Activated B cell treated with CpG ODN at 0.5 μM for 24 hours (primary cell): ENCODE results near the gene PIGW. TPM values are rescaled to one million over a fixed set of nuclear protein-coding genes. Genes with fewer than 3 reads are reported as not detected.

Experiments used
- ATAC-seq: fragments of 200-7000 bp; cut with Tn5 transposase; one replicate; pipeline ENCODE4 v1.10.0; 2021; ENCODE audit warnings: low read depth, mild to moderate bottlenecking, moderate library complexity
- CTCF ChIA-PET: fragments of 350-600 bp; sonication (Branson Sonifier 250); formaldehyde crosslinking; loops from one replicate; lab custom pipeline; 2021; ENCODE audit warnings: antibody characterized with exemption; lab: Charles Lee
- POLR2A ChIA-PET: fragments of 350-600 bp; sonication (Branson Sonifier 250); formaldehyde crosslinking; loops from one replicate; lab custom pipeline; 2021; ENCODE audit warnings: antibody characterized with exemption; lab: Charles Lee
- DNase-seq: peaks from one replicate; pipeline ENCODE4 v3.0.0; 2022
- H3K27ac Mint-ChIP-seq: one replicate; pipeline ENCODE4 v1.8.0; 2020; ENCODE audit warnings: mixed read lengths
- H3K27me3 Mint-ChIP-seq: one replicate; pipeline ENCODE4 v1.8.0; 2021; ENCODE audit warnings: mixed read lengths
- H3K36me3 Mint-ChIP-seq: one replicate; pipeline ENCODE4 v1.8.0; 2021; ENCODE audit warnings: low read depth, mixed read lengths
- H3K4me1 Mint-ChIP-seq: one replicate; pipeline ENCODE4 v1.8.0; 2021; ENCODE audit warnings: mixed read lengths
- H3K4me3 Mint-ChIP-seq: one replicate; pipeline ENCODE4 v1.8.0; 2020; ENCODE audit warnings: mild to moderate bottlenecking, mixed read lengths
- H3K9me3 Mint-ChIP-seq: one replicate; pipeline ENCODE4 v1.8.0; 2020; ENCODE audit warnings: mixed read lengths
- CTCF ChIP-seq: fragments of 200-600 bp; IDR thresholded peaks from one replicate; pipeline ENCODE4 v1.8.0; 2022; ENCODE audit warnings: antibody characterized with exemption, mild to moderate bottlenecking
- intact Hi-C: fragments of 100-400 bp; cut with micrococcal nuclease; formaldehyde crosslinking; loops from one replicate; pipeline ENCODE4 v1.15.1; 2024
- total RNA-seq: library from RNA; stranded (reverse); gene quantifications from 2 replicates; pipeline ENCODE4 v1.2.3, GENCODE V29; 2022

Gene PIGW
- total RNA-seq, 1 donor from 2014 or later, result 20.7 TPM

GRCh38 chr17:36515837-36516236 lies 18.9 kb upstream of the PIGW start:
- peaks cover 13% of the 10 kb centered on the region for H3K4me1 Mint-ChIP-seq
- peaks cover 42% of the 10 kb centered on the region for H3K36me3 Mint-ChIP-seq
- no peak for TF ChIP-seq CTCF
- intact Hi-C loops, result no loop called here
- no peak overlapping the region for H3K4me3 Mint-ChIP-seq
- H3K27ac Mint-ChIP-seq, result no peak overlapping the region
- ATAC-seq, result no peak
- H3K27me3 Mint-ChIP-seq, result no peaks in the 10 kb centered on the region
- CTCF ChIA-PET, result interaction anchor here (1.1 kb wide), 1 partner anchor 26 kb away, joined by 3 read pairs; no protein-coding TSS in a partner anchor
- POLR2A ChIA-PET, result no interaction called here
- DNase-seq, result no peak
- H3K9me3 Mint-ChIP-seq, result no peaks in the 10 kb centered on the region

DNA sequence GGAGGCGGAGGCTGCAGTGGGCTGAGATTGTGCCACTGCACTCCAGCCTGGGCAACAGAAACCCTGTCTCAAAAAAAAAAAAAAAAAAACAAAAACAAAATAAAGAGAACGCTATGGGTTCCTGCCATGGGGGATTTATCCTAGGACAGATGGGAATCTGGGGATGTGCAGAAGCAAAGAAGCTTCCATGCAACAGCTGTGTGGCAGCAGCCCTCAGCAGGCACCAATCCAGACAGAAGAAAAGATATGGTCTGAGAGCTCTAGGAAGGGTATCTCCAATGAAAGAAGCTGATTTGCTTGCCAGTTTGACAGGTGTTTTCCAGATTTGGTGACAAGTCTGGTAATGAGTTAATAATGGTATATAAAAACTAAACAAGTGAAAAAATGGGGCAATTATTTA lies 11.7 kb upstream of the PIGW start:
- Mint-ChIP-seq H3K27me3 (no peaks in the 10 kb centered on the region), H3K36me3 (peaks cover 59% of the 10 kb centered on the region), H3K9me3 (no peaks in the 10 kb centered on the region), H3K4me1 (peaks cover 13% of the 10 kb centered on the region), H3K27ac (no peak overlapping the region), H3K4me3 (no peak overlapping the region)
- TF ChIP-seq CTCF, result no peak
- no peak for DNase-seq
- ChIA-PET CTCF (interaction anchor here (0.6 kb wide), 1 partner anchor 62 kb away, joined by 3 read pairs; no protein-coding TSS in a partner anchor), POLR2A (no interaction called here)
- intact Hi-C loops, result no loop called here
- ATAC-seq, result no peak

DNA sequence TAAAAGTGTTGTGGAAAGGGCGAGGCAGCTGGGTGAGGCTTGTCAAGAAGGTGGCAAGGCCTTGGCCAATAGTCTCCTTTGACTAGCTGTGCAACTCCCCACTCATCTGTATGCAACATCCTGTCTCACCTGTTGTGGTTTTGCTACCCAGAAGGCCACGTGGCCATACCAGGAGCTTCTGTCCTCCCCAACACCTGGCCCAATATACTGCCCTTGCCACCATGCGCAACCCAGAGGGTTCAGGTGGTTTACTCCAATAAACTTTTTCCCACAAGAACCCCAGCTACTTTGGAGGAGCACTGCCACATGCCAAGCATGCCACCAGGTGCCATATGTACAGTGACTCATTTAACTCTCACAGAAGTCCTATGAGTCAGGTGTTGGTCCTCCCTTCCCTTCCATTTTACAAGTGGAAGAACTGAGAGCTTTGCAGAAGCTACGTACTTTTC lies 10.3 kb upstream of the PIGW start:
- DNase-seq (no peak), ATAC-seq (no peak)
- intact Hi-C loops, result no loop called here
- H3K27me3 Mint-ChIP-seq, result no peaks in the 10 kb centered on the region
- H3K36me3 Mint-ChIP-seq, result peaks cover 59% of the 10 kb centered on the region
- H3K9me3 Mint-ChIP-seq, result no peaks in the 10 kb centered on the region
- no peak overlapping the region for H3K4me3 Mint-ChIP-seq
- H3K27ac Mint-ChIP-seq, result no peak overlapping the region
- H3K4me1 Mint-ChIP-seq, result peaks cover 2% of the 10 kb centered on the region
- POLR2A ChIA-PET, result interaction anchor here (0.6 to 1.4 kb wide), 2 partner anchors 10 to 34 kb away, joined by 6 to 10 read pairs; partner anchors contain the start of genes MYO19 and PIGW
- CTCF ChIA-PET, result interaction anchor here (1.2 kb wide), 1 partner anchor 10 kb away, joined by 5 read pairs; the partner anchor contains the start of genes MYO19 and PIGW
- TF ChIP-seq CTCF, result no peak

- Mint-ChIP-seq H3K36me3 (peaks cover 57% of the 10 kb centered on the region), H3K27me3 (no peaks in the 10 kb centered on the region), H3K9me3 (no peaks in the 10 kb centered on the region), H3K4me1 (no peaks in the 10 kb centered on the region), H3K4me3 (no peak overlapping the region), H3K27ac (no peak overlapping the region)
- POLR2A ChIA-PET, result no interaction called here
- DNase-seq (no peak), ATAC-seq (no peak)
- TF ChIP-seq CTCF, result no peak
- intact Hi-C loops, result no loop called here
- CTCF ChIA-PET, result no interaction called here
Measured at GRCh38 chr17:36525113-36525512, 9.7 kb upstream of the PIGW start.

DNA sequence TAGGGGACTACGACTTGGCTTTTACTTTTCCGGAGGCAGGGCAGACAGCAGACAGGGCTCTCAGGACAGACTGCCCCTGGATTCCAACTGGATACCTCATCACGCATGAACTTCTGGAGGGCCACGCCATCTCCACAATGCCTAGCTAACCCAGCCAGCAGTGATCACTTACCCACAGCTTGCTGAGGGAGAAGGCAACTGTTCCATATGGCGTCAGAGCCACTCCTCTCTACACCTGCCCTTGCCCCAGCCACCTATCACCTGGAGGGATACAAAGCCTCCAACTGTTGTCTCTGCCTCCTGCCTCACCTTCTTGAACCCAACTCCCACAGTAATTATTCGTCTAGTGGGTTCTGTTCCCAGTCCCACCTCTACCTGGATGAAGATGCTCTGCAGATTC lies 8.9 kb upstream of the PIGW start:
- ATAC-seq, result no peak
- no peak for DNase-seq
- intact Hi-C loops, result no loop called here
- Mint-ChIP-seq H3K4me1 (no peaks in the 10 kb centered on the region), H3K4me3 (no peak overlapping the region), H3K27me3 (no peaks in the 10 kb centered on the region), H3K27ac (no peak overlapping the region), H3K9me3 (no peaks in the 10 kb centered on the region), H3K36me3 (peaks cover 51% of the 10 kb centered on the region)
- no peak for TF ChIP-seq CTCF
- CTCF ChIA-PET, result no interaction called here
- POLR2A ChIA-PET, result no interaction called here
